GM23338 (cell line): ENCODE data around the gene EPGN. TPM values are rescaled to one million over a fixed set of nuclear protein-coding genes. Genes with fewer than 3 reads are reported as not detected.
A peak's percentile ranks its signal among the peaks of the same experiment; 100 is the strongest.

Source experiments
- ATAC-seq: fragments of 200-7000 bp; cut with Tn5 transposase; 3 replicates; pipeline ENCODE4 v1.9.1; 2020
- DNase-seq: peaks from one replicate; pipeline ENCODE4 v3.0.0-alpha.2; 2015; ENCODE audit warnings: low spot score
- H2AFZ ChIP-seq: fragments of 200-600 bp; sonication (generic); 2 replicates; pipeline ENCODE4 v1.8.0; 2016; ENCODE audit warnings: antibody characterized with exemption, mild to moderate bottlenecking, moderate library complexity
- H3F3A ChIP-seq: fragments of 200-600 bp; sonication (generic); replicated peaks from 2 replicates; pipeline ENCODE4 v1.8.0; 2017; ENCODE audit warnings: antibody characterized with exemption, mixed run types, low read depth
- H3K27ac ChIP-seq: fragments of 200-600 bp; sonication (generic); 2 replicates; pipeline ENCODE4 v1.6.1; 2016; ENCODE audit warnings: low read depth
- H3K27me3 ChIP-seq: fragments of 200-600 bp; sonication (generic); 2 replicates; pipeline ENCODE4 v1.8.0; 2016; ENCODE audit warnings: mild to moderate bottlenecking, mixed run types, moderate library complexity; ENCODE audit not compliant: insufficient read depth
- H3K36me3 ChIP-seq: fragments of 200-600 bp; sonication (generic); 2 replicates; pipeline ENCODE4 v1.8.0; 2016; ENCODE audit warnings: mild to moderate bottlenecking; ENCODE audit not compliant: insufficient read depth
- H3K4me1 ChIP-seq: fragments of 200-600 bp; sonication (generic); 2 replicates; pipeline ENCODE4 v1.8.0; 2016; ENCODE audit warnings: mild to moderate bottlenecking, moderate library complexity; ENCODE audit not compliant: insufficient read depth
- H3K4me2 ChIP-seq: fragments of 200-600 bp; sonication (generic); 2 replicates; pipeline ENCODE4 v1.7.1; 2017; ENCODE audit warnings: mixed run types
- H3K4me3 ChIP-seq: fragments of 200-600 bp; sonication (generic); 2 replicates; pipeline ENCODE4 v1.6.1; 2016; ENCODE audit warnings: mixed run types
- H3K79me2 ChIP-seq: fragments of 200-600 bp; sonication (generic); replicated peaks from 2 replicates; pipeline ENCODE4 v1.8.0; 2017; ENCODE audit warnings: mild to moderate bottlenecking; ENCODE audit not compliant: insufficient read depth
- H3K9me2 ChIP-seq: fragments of 200-600 bp; sonication (generic); 2 replicates; pipeline ENCODE4 v1.8.0; 2017; ENCODE audit not compliant: insufficient read depth
- H4K20me1 ChIP-seq: fragments of 200-600 bp; sonication (generic); replicated peaks from 2 replicates; pipeline ENCODE4 v1.8.0; 2017; ENCODE audit warnings: mild to moderate bottlenecking; ENCODE audit not compliant: insufficient read depth
- H3K27ac Mint-ChIP-seq: 2 replicates; pipeline ENCODE4 v1.8.0; 2020; ENCODE audit warnings: inconsistent platforms, mild to moderate bottlenecking, moderate library complexity, mixed read lengths
- H3K27me3 Mint-ChIP-seq: 3 replicates; pipeline ENCODE4 v1.8.0; 2022; ENCODE audit warnings: low read depth, mild to moderate bottlenecking, moderate library complexity, mixed read lengths, inconsistent platforms; ENCODE audit not compliant: insufficient read depth, poor library complexity
- H3K36me3 Mint-ChIP-seq: 3 replicates; pipeline ENCODE4 v1.8.0; 2021; ENCODE audit warnings: low read depth, mild to moderate bottlenecking, inconsistent platforms, moderate library complexity, mixed read lengths
- H3K4me1 Mint-ChIP-seq: 3 replicates; pipeline ENCODE4 v1.8.0; 2020; ENCODE audit warnings: mild to moderate bottlenecking, inconsistent platforms, mixed read lengths
- H3K4me3 Mint-ChIP-seq: 3 replicates; pipeline ENCODE4 v1.8.0; 2021; ENCODE audit warnings: moderate library complexity, mild to moderate bottlenecking, inconsistent platforms, mixed read lengths
- H3K9me3 Mint-ChIP-seq: 3 replicates; pipeline ENCODE4 v1.8.0; 2020; ENCODE audit warnings: moderate library complexity, mild to moderate bottlenecking, inconsistent platforms, mixed read lengths
- CREB1 ChIP-seq: fragments of 250-450 bp; sonication (Bioruptor Pico); IDR thresholded peaks from 2 replicates; pipeline ENCODE4 v1.5.0; 2020; ENCODE audit warnings: low read depth, mild to moderate bottlenecking, moderate library complexity
- CTCF ChIP-seq, 2 experiments: fragments of 200-600 bp in 1 of 2; sonication (generic) in 1 of 2; conservative IDR thresholded peaks; 2 replicates each; pipeline versions ENCODE4 v1.5.1 to v1.6.1; 2016 to 2017; ENCODE audit warnings: antibody characterized with exemption in 2 of 2, low read depth in 2 of 2, mild to moderate bottlenecking in 2 of 2, moderate library complexity in 1 of 2
- ETS1 ChIP-seq: IDR thresholded peaks from 2 replicates; pipeline ENCODE4 v1.6.1; 2016; ENCODE audit warnings: antibody characterized with exemption
- NANOG ChIP-seq: IDR thresholded peaks from 2 replicates; pipeline ENCODE4 v1.6.1; 2016; ENCODE audit warnings: antibody characterized with exemption, borderline replicate concordance
- REST ChIP-seq: IDR thresholded peaks from one replicate; pipeline ENCODE4 v1.6.1; 2018; ENCODE audit warnings: antibody characterized with exemption; ENCODE audit not compliant: unreplicated experiment
- STAT1 ChIP-seq: IDR thresholded peaks from one replicate; pipeline ENCODE4 v1.6.1; 2016; ENCODE audit warnings: antibody characterized with exemption; ENCODE audit not compliant: unreplicated experiment
- ZNF114 ChIP-seq: fragments of 250-450 bp; sonication (Bioruptor Pico); IDR thresholded peaks from 2 replicates; pipeline ENCODE4 v1.5.0; 2020; ENCODE audit warnings: mild to moderate bottlenecking, moderate library complexity
- ZNF331 ChIP-seq: fragments of 250-450 bp; sonication (Bioruptor Pico); IDR thresholded peaks from 2 replicates; pipeline ENCODE4 v1.5.0; 2020; ENCODE audit warnings: low read depth, mild to moderate bottlenecking, moderate library complexity
- ZNF462 ChIP-seq: fragments of 250-450 bp; sonication (Bioruptor Pico); IDR thresholded peaks from 2 replicates; pipeline ENCODE4 v1.5.0; 2020; ENCODE audit warnings: mild to moderate bottlenecking, moderate library complexity
- polyA plus RNA-seq: library from polyadenylated mRNA; unstranded; fragments of >200 nt; fragmentation: Nextera tagmentation; extraction: Ambion mirVana; gene quantifications from 2 replicates; pipeline ENCODE4 v1.2.1, GENCODE V29; 2016
- total RNA-seq: library from RNA; depleted of rRNA; stranded (reverse); fragments of >200 nt; shearing (Covaris generic); gene quantifications from 2 replicates; pipeline ENCODE4 v1.2.3, GENCODE V29; 2014

EPGN gene
- total and polyA plus RNA-seq, 2 experiments from 2014 or later: not detected

- TF ChIP-seq ZNF462: no peak
- TF ChIP-seq REST: no peak
Observed at GRCh38 chr4:74319470-74319869, 11.2 kb downstream of the EPGN start (continued).

- Histone ChIP-seq H3K79me2 (no peaks in the 10 kb centered on the region), H3K4me3 (no peak overlapping the region), H2AFZ (0 out of 2 replicates have a peak overlapping the region, but pooled peaks have one; percentile 11), H4K20me1 (no peaks in the 10 kb centered on the region), H3F3A (no peaks in the 10 kb centered on the region), H3K36me3 (no peaks in the 10 kb centered on the region), H3K27ac (no peak overlapping the region), H3K9me2 (no peaks in the 10 kb centered on the region), H3K27me3 (no peaks in the 10 kb centered on the region), H3K4me1 (peaks cover 14% of the 10 kb centered on the region; the same call in 1 of the 2 replicates), H3K4me2 (peak overlapping the region; percentile 20)
- Mint-ChIP-seq H3K9me3 (no peaks in the 10 kb centered on the region), H3K36me3 (no peaks in the 10 kb centered on the region), H3K4me3 (no peak overlapping the region), H3K27ac (peak overlapping the region; percentile 3; the same call in 1 of the 2 replicates), H3K4me1 (peaks cover 19% of the 10 kb centered on the region), H3K27me3 (no peaks in the 10 kb centered on the region)
- ATAC-seq: peak; percentile 95
- peak; percentile 90 for DNase-seq
- TF ChIP-seq CREB1 (CRISPR knock-in tag): no peak
- TF ChIP-seq ZNF331: no peak
- TF ChIP-seq ETS1: no peak
- no peak for TF ChIP-seq STAT1
- no peak for TF ChIP-seq ZNF114 (CRISPR knock-in tag)
- peak; percentile 67 to 75 for TF ChIP-seq CTCF (conservative IDR thresholded peaks at IDR 0.05; ENCODE audit: low read depth in 2 of 2)
- TF ChIP-seq NANOG: no peak
Observed at GRCh38 chr4:74320559-74321118, 12.4 kb downstream of the EPGN start.
